OCI-LY1 (cell line): Measurements from ENCODE around the gene ZBTB42.

ENCODE experiments used
- H2AFZ ChIP-seq: fragments of 200-600 bp; sonication (generic), shearing (Covaris generic); 2 replicates; pipeline ENCODE4 v1.6.0; 2014; ENCODE audit warnings: antibody characterized with exemption, mild to moderate bottlenecking, low read length
- H3F3A ChIP-seq: fragments of 200-600 bp; sonication (generic), shearing (Covaris generic); 2 replicates; pipeline ENCODE4 v1.6.0; 2014; ENCODE audit warnings: mild to moderate bottlenecking, antibody characterized with exemption, low read length, moderate library complexity; ENCODE audit not compliant: insufficient read depth
- H3K27ac ChIP-seq: fragments of 200-600 bp; sonication (generic); 2 replicates; pipeline ENCODE4 v1.5.1; 2014; ENCODE audit warnings: low read length, mixed run types, mild to moderate bottlenecking, low read depth; ENCODE audit not compliant: poor library complexity, severe bottlenecking
- H3K27me3 ChIP-seq: fragments of 200-600 bp; sonication (generic); 2 replicates; pipeline ENCODE4 v1.6.0; 2014; ENCODE audit warnings: antibody characterized with exemption, mild to moderate bottlenecking, low read length, moderate library complexity; ENCODE audit not compliant: insufficient read depth
- H3K36me3 ChIP-seq: fragments of 200-600 bp; sonication (generic); 2 replicates; pipeline ENCODE4 v1.6.1; 2014; ENCODE audit warnings: mild to moderate bottlenecking, antibody characterized with exemption, low read length, moderate library complexity, mixed read lengths; ENCODE audit not compliant: insufficient read depth
- H3K4me1 ChIP-seq: fragments of 200-600 bp; sonication (generic); 2 replicates; pipeline ENCODE4 v1.5.1; 2014; ENCODE audit warnings: mild to moderate bottlenecking, low read length, moderate library complexity; ENCODE audit not compliant: insufficient read depth, severe bottlenecking
- H3K4me2 ChIP-seq: fragments of 200-600 bp; sonication (generic), shearing (Covaris generic); 2 replicates; pipeline ENCODE4 v1.6.1; 2014; ENCODE audit warnings: low read length
- H3K4me3 ChIP-seq: fragments of 200-600 bp; sonication (generic); 2 replicates; pipeline ENCODE4 v1.5.1; 2014; ENCODE audit warnings: low read length, low read depth, mild to moderate bottlenecking, mixed read lengths; ENCODE audit not compliant: poor library complexity, severe bottlenecking
- H3K79me2 ChIP-seq: fragments of 200-600 bp; shearing (Covaris generic); 2 replicates; pipeline ENCODE4 v1.6.1; 2016; ENCODE audit warnings: mixed run types, low read length, mixed read lengths; ENCODE audit not compliant: insufficient read depth
- H3K9ac ChIP-seq: fragments of 200-600 bp; sonication (generic), shearing (Covaris generic); 2 replicates; pipeline ENCODE4 v1.6.1; 2014; ENCODE audit warnings: mild to moderate bottlenecking, low read length, mixed read lengths
- H3K9me2 ChIP-seq: fragments of 200-600 bp; sonication (generic), shearing (Covaris generic); 2 replicates; pipeline ENCODE4 v1.6.1; 2014; ENCODE audit warnings: low read depth, mild to moderate bottlenecking, low read length, mixed read lengths
- H3K9me3 ChIP-seq: fragments of 200-600 bp; shearing (Covaris generic); 2 replicates; pipeline ENCODE4 v1.6.1; 2014; ENCODE audit warnings: low read length, mixed read lengths
- H4K20me1 ChIP-seq: fragments of 200-600 bp; sonication (generic), shearing (Covaris generic); 2 replicates; pipeline ENCODE4 v1.6.0; 2016; ENCODE audit warnings: mild to moderate bottlenecking, low read length; ENCODE audit not compliant: insufficient read depth
- CTCF ChIP-seq: fragments of 200-600 bp; sonication (generic), shearing (Covaris generic); IDR thresholded peaks from 2 replicates; pipeline ENCODE4 v1.5.1; 2017; ENCODE audit warnings: mild to moderate bottlenecking, antibody characterized with exemption, low read length, moderate library complexity, mixed read lengths
- EZH2 ChIP-seq: fragments of 200-600 bp; sonication (generic), shearing (Covaris generic); IDR thresholded peaks from 2 replicates; pipeline ENCODE4 v1.8.0; 2017; ENCODE audit warnings: borderline replicate concordance, mixed run types, mild to moderate bottlenecking, antibody characterized with exemption, low read length, moderate library complexity, mixed read lengths

The ZBTB42 gene

GRCh38 chr14:104788873-104789663 is 11.8 kb upstream of the ZBTB42 start:
- Histone ChIP-seq H3K9ac (no peak overlapping the region), H3K4me1 (peaks cover 14% of the 10 kb centered on the region), H3K4me3 (no peak overlapping the region), H3K9me2 (no peaks in the 10 kb centered on the region), H4K20me1 (no peaks in the 10 kb centered on the region), H3K36me3 (peaks cover 21% of the 10 kb centered on the region; the same call in 1 of the 2 replicates), H3K4me2 (no peak overlapping the region), H3K9me3 (no peaks in the 10 kb centered on the region), H3F3A (no peaks in the 10 kb centered on the region), H3K27me3 (no peaks in the 10 kb centered on the region), H3K27ac (no peak overlapping the region), H3K79me2 (no peaks in the 10 kb centered on the region), H2AFZ (no peak overlapping the region)
- no peak for TF ChIP-seq CTCF
- TF ChIP-seq EZH2, result no peak

GRCh38 chr14:104789752-104790743 is 10.9 kb upstream of the ZBTB42 start:
- H3K9ac ChIP-seq, result no peak overlapping the region
- no peak overlapping the region for H3K27ac ChIP-seq
- peaks cover 20% of the 10 kb centered on the region for H3K4me1 ChIP-seq
- no peaks in the 10 kb centered on the region for H3K27me3 ChIP-seq
- H3K79me2 ChIP-seq, result no peaks in the 10 kb centered on the region
- no peaks in the 10 kb centered on the region for H3F3A ChIP-seq
- no peak overlapping the region for H2AFZ ChIP-seq
- TF ChIP-seq EZH2 (no peak), CTCF (no peak)
- H3K9me3 ChIP-seq, result no peaks in the 10 kb centered on the region
- peaks cover 21% of the 10 kb centered on the region; the same call in 1 of the 2 replicates for H3K36me3 ChIP-seq
- H3K4me2 ChIP-seq, result no peak overlapping the region
- H3K9me2 ChIP-seq, result no peaks in the 10 kb centered on the region
- H3K4me3 ChIP-seq, result no peak overlapping the region
- H4K20me1 ChIP-seq, result no peaks in the 10 kb centered on the region

DNA sequence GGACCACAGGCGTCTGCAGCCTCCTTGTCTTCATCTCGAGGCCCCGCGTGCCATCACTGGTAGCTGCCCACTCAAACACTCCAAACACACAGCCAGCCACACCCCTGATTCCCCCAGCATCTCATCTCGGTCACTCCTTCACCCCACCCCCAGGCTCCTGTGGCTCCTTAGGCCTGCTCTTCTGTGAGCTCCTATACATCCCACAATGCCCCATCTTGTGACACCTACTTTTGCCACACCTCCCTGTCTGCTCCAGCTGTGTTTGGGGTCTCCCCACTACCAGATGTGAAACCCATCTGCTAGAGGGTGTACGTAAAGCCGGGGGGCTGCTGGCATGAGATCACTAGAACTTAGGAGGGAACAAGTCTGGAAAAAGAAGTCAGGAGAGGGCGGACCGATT is 9.5 kb upstream of the ZBTB42 start:
- TF ChIP-seq EZH2, result no peak
- TF ChIP-seq CTCF, result no peak
- Histone ChIP-seq H2AFZ (no peak overlapping the region), H3K4me2 (no peak overlapping the region), H3K4me3 (no peak overlapping the region), H3K27ac (no peak overlapping the region), H3K79me2 (no peaks in the 10 kb centered on the region), H3K27me3 (no peaks in the 10 kb centered on the region), H3K4me1 (peaks cover 26% of the 10 kb centered on the region), H3K9me2 (no peaks in the 10 kb centered on the region), H3F3A (no peaks in the 10 kb centered on the region), H4K20me1 (no peaks in the 10 kb centered on the region), H3K9ac (no peak overlapping the region), H3K36me3 (peaks cover 21% of the 10 kb centered on the region; the same call in 1 of the 2 replicates), H3K9me3 (no peaks in the 10 kb centered on the region)
